ENCODE data around the gene PFKFB4. TPM values are rescaled to one million over a fixed set of nuclear protein-coding genes. Genes with fewer than 3 reads are reported as not detected.

PFKFB4 gene
- total RNA-seq = 10 to 100 TPM; 16.2 to 18.7 TPM

DNA sequence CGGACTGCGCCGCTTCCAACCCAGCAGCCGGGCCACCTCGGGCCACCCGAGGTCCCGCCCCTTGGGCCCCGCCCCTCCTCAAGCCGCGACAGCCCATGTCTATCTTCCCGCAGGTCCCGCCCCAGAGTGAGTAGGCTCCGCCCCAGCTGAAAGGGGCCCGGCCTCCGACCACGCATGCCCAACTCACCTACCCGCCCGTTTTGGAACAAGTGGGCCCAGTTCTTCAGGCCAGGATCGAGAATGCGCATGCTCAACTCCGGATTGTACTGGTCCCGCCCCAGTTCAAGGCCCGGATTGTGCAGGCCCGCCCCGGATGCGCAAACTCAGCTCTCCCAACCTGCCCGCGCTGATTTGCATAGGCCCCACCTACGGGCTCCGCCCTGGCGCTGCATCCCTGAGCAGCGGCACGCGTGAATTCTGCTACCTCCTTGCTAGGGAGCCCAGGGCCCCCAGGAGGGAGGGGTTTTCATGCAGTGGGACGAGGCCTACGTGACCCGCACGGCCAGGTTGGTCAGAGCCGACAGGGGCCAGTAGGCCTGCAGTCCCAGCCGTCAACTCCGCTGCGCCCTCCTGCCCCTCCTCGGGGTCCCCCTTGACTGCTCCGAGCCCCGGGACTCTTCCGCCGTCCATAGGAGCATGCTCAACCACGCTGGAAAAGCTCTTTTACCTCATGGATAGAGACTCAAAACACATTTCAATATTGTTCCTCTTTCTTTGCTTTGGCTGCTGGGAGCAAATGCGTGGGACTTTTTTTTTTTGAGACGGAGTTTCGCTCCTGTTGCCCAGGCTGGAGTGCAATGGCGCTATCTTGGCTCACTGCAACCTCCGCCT lies at the start of gene PFKFB4:
TSS of gene PFKFB4 (minus strand) at position 8 of the 831 bp plus-strand sequence. CDS start 26 bp downstream, outside the sequence.
- ChIA-PET POLR2A (interaction anchor here (0.7 to 2.3 kb wide), 5 partner anchors 84 to 316 kb away, joined by 3 to 9 read pairs (median 3); partner anchors contain the start of genes CCDC51, TMA7 and ZNF589), CTCF (interaction anchor here (0.7 to 3.5 kb wide), 12 partner anchors 8 to 327 kb away, joined by 3 to 20 read pairs (median 5); partner anchors contain the start of genes SLC26A6 and UQCRC1)

- CTCF ChIA-PET = interaction anchor here (0.7 kb wide), 1 partner anchor 27 kb away, joined by 4 read pairs; no protein-coding TSS in a partner anchor
- POLR2A ChIA-PET = interaction anchor here (0.6 to 0.7 kb wide), 2 partner anchors 34 to 727 kb away, joined by 3 read pairs; partner anchors contain the start of gene SLC26A6
These were observed 45.0 kb upstream of the PFKFB4 start for GRCh38 chr3:48601622-48601994.

- ChIA-PET POLR2A (interaction anchor here (0.7 kb wide), 1 partner anchor 727 kb away, joined by 3 read pairs; no protein-coding TSS in a partner anchor), CTCF (interaction anchor here (0.7 kb wide), 1 partner anchor 26 kb away, joined by 4 read pairs; no protein-coding TSS in a partner anchor)
These were observed 44.4 kb upstream of the PFKFB4 start for GRCh38 chr3:48600711-48601621.

GRCh38 chr3:48599509-48600285 lies 43.1 kb upstream of the PFKFB4 start:
- ChIA-PET POLR2A (interaction anchor here (0.5 kb wide), 1 partner anchor 33 kb away, joined by 3 read pairs; no protein-coding TSS in a partner anchor), CTCF (no interaction called here)

DNA sequence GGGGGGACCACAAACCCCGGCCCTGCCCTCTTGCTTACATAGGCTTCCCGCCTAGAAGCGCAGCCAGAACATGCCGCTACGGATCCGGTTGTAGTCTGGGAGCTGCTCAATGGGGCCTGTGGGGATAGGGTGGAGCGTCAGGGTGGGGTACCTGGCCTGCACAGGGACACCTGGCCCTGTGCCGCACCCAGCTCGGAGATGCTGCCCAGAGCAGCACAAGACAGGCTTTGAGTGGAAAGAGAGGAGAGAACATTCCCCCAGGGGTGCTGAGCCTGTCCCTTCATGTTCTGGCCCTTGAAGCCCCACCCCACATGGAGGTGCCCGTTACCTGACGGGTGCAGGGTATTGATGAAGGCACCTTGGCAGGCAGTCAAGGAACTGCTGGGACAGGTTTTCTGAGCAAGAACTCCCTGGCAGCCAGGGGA lies 42.5 kb upstream of the PFKFB4 start:
- POLR2A ChIA-PET = no interaction called here
- CTCF ChIA-PET = no interaction called here

DNA sequence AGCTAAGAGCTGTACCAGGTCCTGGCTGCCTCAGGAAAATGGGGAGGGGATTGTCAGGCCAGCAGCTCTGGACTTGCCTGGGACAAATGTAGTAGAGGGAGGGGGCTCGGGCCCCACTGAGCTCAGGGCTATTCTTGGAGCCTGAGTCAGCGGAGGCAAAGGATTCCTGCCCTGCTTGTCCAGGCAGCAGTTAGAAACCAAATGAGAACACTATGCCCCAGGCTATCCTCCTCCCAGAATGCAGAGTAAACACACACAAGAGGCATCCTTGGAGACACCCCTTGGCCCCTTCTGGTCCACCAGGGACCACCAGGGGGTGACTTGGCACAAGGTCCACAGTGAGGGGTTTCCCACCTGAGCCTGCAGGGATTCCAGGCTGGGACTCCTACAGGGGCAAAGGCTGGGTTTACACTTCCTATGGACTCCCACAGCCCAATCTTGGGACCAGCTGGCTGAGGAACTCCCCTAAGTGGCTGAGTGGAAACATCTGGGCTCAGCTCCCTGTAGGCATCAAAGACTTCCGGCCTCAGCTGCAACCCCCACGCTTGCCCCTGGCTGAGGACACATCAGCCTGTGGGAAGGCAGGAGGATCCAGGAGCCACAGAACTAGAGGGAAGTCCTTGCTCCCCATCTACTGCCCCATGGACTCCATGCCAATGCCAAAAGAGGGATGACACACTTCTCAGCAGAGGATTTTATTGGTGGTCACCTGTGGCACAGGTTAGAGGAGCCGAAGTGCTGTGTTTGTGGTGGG lies 41.9 kb upstream of the PFKFB4 start:
- CTCF ChIA-PET = no interaction called here
- POLR2A ChIA-PET = no interaction called here

- ChIA-PET POLR2A (no interaction called here), CTCF (interaction anchor here (1.0 kb wide), 1 partner anchor 9 kb away, joined by 3 read pairs; no protein-coding TSS in a partner anchor)
These were observed 40.8 kb upstream of the PFKFB4 start for GRCh38 chr3:48597408-48597800.

DNA sequence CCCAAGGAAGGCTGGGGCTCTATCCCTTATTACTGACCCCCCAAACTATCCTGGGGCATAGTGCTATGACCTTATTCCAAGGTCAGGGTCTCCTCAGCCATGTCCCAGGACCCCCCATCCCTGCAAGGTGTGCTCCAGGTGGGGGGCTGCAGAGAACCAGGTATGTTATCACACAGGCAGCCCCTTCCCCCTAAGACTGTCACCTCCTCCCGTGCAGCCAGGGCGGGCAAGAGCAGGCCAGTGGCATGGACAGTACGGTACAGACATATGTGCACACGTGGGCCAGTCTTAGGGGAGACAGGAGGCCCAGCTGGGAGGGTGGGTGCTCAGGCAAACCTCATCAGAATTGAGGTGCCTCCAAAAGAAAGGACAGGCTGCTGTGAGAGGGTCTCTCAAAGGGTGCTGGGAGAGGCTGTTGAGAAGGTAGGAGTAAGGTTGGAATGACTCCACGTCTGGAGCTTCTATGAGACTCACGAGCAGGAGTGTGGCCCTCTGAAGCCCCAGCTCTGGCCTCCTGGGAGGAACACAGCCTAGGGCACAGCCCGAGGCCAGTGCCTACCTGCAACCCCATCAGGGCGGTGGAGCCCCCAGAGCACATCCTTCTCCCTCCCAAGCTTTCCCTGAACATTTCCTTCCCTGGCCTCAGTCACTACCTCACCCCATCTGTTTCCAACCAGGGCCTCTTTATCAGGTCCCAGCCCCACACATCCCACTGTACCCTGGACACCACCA lies 40.2 kb upstream of the PFKFB4 start:
- POLR2A ChIA-PET = no interaction called here
- CTCF ChIA-PET = interaction anchor here (1.0 kb wide), 1 partner anchor 10 kb away, joined by 3 read pairs; no protein-coding TSS in a partner anchor

- ChIA-PET POLR2A (no interaction called here), CTCF (no interaction called here)
These were observed 39.6 kb upstream of the PFKFB4 start for GRCh38 chr3:48596157-48596556.

DNA sequence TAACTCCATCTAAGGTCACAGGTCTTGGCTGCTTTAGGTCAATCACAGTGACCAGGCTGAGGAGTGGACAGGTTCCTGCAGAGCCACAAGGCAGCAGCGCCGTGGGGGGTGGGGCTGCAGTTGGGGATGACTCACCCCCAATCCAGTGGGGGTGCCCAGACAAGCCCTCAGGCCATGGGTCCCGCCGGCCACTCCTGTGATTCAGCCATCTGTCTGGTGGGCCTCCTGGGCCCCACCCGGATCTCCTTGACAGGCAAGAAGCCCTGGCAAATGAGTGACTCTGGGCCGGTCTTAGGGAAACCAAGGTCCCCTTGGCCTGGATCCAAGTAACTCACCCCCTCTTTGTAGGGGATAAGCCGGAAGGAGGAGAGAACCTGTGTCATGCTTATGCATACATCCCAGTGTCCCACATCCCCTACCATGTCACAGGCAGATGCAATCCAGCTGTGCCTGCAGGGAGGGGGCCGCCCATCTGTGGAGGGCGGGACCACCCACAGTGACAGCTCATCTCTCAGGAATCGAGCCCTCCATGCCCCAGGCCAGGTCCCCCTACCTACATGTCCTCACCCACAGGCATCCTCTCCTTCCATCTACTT lies 39.0 kb upstream of the PFKFB4 start:
- ChIA-PET POLR2A (no interaction called here), CTCF (no interaction called here)

- ChIA-PET POLR2A (interaction anchor here (0.5 kb wide), 1 partner anchor 152 kb away, joined by 11 read pairs; no protein-coding TSS in a partner anchor), CTCF (interaction anchor here (0.7 kb wide), 1 partner anchor 97 kb away, joined by 3 read pairs; no protein-coding TSS in a partner anchor)
These were observed 38.5 kb upstream of the PFKFB4 start, which contains the start of gene COL7A1 for GRCh38 chr3:48595075-48595525. TSS of gene COL7A1 (minus strand) at chr3:48595329. CDS start at chr3:48595159, 170 bp downstream.

DNA sequence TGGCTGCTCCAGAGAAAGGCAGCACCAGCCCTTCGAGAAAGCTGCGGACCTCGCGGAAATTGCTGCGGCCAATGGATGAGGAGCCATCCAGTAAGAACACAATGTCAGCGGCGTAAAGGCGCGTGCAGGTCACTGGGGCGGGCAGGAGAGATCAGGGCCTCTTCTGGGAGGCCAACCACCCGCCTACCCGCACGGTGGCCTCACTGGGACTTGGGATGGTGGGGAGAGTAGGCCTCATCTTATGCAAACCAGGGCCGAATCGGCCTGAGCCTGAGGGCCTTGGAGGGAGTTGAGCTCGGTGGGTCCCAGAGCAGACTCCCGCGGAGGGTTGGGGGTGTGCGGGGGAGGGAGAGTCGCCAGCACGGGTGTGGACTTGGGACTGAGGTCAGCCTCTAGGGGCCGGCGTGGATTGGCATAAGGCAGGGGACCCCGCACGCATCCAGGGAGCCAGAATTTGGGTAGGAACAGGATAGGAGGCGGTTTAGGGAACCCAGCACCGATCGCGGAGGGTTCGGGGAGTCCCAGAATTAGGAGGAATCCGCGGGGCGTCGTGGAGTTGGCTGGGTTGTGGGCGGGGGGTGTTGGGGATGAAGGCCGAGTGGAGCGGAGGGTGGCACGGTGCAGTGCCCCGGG lies 37.9 kb upstream of the PFKFB4 start:
- ChIA-PET CTCF (interaction anchor here (0.7 kb wide), 1 partner anchor 97 kb away, joined by 3 read pairs; no protein-coding TSS in a partner anchor), POLR2A (interaction anchor here (0.5 kb wide), 1 partner anchor 152 kb away, joined by 11 read pairs; no protein-coding TSS in a partner anchor)

DNA sequence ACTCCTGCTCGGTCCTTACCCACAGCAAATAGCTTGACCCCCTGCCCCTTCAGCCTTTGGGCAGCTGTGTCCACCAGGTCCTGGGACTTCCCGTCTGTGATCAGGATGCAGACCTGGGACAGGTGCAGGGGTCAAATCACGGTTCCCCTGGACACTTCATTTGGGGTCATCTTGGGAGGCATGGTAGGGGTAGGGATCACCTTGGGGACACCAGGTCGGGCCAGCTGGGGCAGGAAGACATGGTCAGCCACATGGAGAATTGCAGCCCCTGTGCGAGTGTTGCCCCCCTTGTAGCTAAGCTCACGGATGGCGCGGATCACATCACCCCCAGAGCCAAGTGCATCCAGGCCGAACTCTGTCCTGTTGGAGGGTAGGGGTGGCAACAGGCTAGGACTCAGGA lies 36.7 kb upstream of the PFKFB4 start:
- ChIA-PET CTCF (no interaction called here), POLR2A (no interaction called here)

DNA sequence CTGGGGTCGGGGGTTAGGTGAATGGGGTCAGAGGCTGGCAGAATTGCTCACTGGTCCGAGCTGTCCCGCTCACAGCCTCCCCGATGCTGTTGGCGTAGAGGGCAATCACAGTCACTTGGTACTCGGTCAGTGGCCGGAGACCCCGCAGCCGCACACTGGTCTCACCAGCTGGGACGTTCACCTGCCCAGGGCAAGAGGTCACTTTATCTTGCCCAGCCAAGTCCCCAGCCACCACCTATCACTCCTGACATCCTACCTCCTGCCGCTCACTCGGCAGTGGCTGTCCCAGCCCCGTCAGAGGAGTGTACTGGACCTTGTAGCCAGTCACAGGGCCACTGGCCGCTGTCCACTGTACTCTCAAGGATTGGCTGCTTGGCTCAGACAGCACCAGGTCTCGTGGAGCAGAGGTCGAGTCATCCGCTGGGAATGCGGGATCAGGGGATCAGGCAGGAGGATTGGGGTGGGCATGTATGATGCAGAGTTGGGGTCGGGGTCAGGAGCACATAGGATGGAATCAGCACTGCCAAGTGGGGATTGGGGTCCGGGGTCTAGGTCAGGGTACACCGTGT lies 36.0 kb upstream of the PFKFB4 start:
- ChIA-PET CTCF (no interaction called here), POLR2A (no interaction called here)

DNA sequence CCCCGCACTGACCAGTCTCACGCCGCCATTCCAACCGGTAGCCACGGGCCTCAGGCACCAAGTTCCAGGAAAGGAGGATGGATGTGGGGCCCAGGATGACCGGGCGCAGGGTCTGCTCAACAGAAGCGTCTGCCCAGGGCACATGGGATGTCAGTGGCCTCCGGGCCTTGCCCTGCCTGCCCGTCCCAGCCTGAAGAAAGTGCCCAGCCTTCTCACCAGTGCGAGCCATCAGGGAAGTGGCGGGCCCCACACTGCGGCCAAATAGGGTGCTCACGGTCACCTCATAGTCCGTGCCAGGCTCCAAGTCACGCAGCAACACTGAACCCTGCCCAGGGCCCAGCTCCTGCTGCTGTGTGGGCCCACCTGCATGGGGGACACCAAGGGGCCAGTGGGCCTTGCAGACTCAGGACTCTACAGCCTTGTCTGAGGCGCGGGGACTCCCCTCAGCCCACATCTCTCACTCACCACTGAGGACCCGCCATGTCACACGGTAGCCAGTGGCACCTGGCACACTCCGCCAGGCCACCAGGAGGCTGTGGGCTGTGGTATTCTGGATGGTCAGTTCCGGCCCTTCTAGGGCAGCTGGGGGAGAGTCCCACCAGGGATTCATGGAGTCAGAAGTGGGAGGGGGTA lies 35.4 kb upstream of the PFKFB4 start:
- ChIA-PET POLR2A (no interaction called here), CTCF (no interaction called here)

DNA sequence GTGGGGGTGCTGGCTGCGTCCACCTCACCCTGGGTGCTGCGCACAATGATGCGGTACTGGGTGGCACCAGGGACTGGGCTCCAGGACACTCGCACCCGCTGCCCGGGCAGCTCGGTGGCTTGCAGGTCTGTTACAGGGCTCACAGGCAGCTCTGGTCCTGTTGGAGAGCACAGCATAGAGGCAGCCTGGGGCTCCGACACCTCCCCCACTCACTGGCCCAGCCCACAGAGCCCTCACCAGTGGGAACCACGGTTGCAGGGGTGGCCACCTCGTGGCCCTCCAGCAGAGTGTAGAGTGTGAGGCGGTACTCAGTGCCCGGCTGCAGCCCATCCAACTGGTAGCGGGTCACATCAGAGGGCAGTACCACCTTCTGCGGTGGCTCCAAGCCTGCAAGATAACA lies 34.8 kb upstream of the PFKFB4 start:
- ChIA-PET CTCF (no interaction called here), POLR2A (no interaction called here)

Data from activated CD8-positive, alpha-beta memory T cell treated with anti-CD3 and anti-CD28 coated beads for 36 hours (primary cell).